ENCODE results near the gene GAB2.

- TF ChIP-seq RARB (CRISPR knock-in tag; IDR thresholded peaks at IDR 0.05) (no peak), PATZ1 (CRISPR knock-in tag; IDR thresholded peaks at IDR 0.05; ENCODE audit: borderline replicate concordance) (no peak), TSHZ2 (CRISPR knock-in tag; IDR thresholded peaks at IDR 0.05) (no peak), CREB5 (CRISPR knock-in tag; IDR thresholded peaks at IDR 0.05; ENCODE audit: low read depth) (no peak), PPARA (CRISPR knock-in tag; IDR thresholded peaks at IDR 0.05; ENCODE audit: borderline replicate concordance) (no peak), ZFP3 (CRISPR knock-in tag; IDR thresholded peaks at IDR 0.05) (no peak), ISL1 (CRISPR knock-in tag; IDR thresholded peaks at IDR 0.05) (no peak), ZFP30 (CRISPR knock-in tag; IDR thresholded peaks at IDR 0.05) (no peak), ZNF565 (CRISPR knock-in tag; conservative IDR thresholded peaks at IDR 0.05; ENCODE audit: low read depth) (no peak), CSRNP3 (CRISPR knock-in tag; IDR thresholded peaks at IDR 0.05) (no peak), CSDC2 (CRISPR knock-in tag; IDR thresholded peaks at IDR 0.05) (no peak), TOX (CRISPR knock-in tag; IDR thresholded peaks at IDR 0.05; ENCODE audit: borderline replicate concordance) (no peak), GLIS3 (CRISPR knock-in tag; IDR thresholded peaks at IDR 0.05) (no peak), OSR1 (CRISPR knock-in tag; IDR thresholded peaks at IDR 0.05) (no peak)
These were observed 134.8 kb downstream of the GAB2 start for GRCh38 chr11:78282821-78283220.

All from SK-N-SH treated with all-trans-retinoic acid at 6 μM for 48 hours (cell line).